GM21515 (cell line): Measurements from ENCODE around the gene NT5M.
"Not testable (repeated sequence)": the region's sequence is repeated elsewhere in the genome, so short reads cannot be mapped to it uniquely, and the experiment has no call there.

Experiments
- ATAC-seq: cut with Tn5 transposase; IDR thresholded peaks from one replicate; pipeline ENCODE4 v1.9.1; 2021; ENCODE audit not compliant: unreplicated experiment

NT5M gene

DNA sequence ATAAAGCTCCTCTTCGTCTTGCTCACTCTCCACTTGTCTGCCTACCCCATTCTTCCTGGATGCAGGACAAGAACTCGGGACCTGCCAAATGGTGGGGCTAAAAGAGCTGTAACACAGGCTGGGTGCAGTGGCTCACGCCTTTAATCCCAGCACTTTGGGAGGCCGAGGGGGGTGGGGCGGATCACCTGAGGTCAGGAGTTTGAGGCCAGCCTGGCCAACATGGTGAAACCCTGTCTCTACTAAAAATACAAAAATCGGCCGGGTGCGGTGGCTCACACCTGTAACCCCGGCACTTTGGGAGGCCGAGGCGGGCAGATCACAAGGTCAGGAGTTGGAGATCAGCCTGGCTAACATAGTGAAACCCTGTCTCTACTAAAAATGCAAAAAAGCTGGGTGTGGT, 1.5 kb upstream of the NT5M start:
- ATAC-seq, result not testable (repeated sequence)

DNA sequence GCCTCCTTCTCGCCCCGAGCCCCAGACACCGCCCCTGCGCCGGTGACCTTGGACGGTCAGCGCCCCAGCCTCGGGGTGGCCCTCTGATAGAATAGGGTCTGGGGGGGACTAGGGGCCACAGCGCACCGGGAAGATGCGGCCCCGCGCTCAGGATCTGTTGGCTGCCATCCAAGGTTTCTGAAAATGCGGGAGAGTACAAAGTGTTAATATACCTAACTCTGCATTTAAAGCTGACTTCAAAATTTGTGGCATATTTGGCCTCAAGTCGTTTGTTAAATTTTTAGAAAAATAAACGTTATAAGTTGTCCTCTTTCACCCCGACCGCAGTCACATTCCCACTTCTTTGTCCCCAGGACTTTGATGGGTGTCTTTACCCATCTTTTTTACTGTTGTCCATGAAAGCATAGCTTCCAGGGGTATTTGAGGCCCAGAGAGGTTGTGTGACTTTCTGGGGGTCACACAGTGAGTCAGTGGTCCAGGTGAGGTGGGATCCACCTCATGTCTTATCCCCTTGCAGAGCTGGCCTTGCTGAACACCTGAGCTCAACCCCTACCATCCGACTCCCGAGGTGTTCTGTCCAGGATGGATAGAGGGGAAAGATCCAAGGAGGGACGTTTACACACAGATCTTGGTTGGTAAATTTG, 796 bp downstream of the NT5M start:
- ATAC-seq, result no peak

GRCh38 chr17:17304521-17304985, 1.4 kb downstream of the NT5M start:
- ATAC-seq, result no peak

DNA sequence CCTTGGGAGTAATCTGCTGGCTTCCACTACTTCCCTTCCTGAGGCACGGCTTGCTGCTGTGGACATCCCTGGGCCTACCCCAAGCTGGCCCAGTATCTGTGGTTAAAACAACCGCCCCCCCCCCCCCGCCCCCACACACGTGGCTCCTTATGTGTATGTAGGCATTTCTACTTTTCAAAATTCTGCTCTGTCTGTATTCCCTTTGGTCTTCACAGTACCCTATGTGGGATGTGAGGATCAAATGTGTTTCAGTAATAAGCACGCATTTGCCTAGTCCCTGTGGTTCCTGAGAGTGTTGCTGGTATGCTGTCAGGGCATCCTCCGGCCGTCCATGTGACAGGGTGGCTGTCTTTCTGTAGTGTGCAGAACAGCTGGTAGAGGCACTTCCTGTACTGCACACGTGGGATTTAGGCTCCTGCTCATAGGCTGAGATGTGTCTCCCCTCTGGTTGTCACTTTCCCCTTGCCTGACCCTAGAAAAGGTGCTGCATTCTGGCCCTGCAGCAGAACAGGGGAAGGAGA, 2.2 kb downstream of the NT5M start:
- ATAC-seq, result peak; percentile 59

- ATAC-seq, result no peak
These were observed 6.2 kb downstream of the NT5M start for GRCh38 chr17:17309356-17309755.

DNA sequence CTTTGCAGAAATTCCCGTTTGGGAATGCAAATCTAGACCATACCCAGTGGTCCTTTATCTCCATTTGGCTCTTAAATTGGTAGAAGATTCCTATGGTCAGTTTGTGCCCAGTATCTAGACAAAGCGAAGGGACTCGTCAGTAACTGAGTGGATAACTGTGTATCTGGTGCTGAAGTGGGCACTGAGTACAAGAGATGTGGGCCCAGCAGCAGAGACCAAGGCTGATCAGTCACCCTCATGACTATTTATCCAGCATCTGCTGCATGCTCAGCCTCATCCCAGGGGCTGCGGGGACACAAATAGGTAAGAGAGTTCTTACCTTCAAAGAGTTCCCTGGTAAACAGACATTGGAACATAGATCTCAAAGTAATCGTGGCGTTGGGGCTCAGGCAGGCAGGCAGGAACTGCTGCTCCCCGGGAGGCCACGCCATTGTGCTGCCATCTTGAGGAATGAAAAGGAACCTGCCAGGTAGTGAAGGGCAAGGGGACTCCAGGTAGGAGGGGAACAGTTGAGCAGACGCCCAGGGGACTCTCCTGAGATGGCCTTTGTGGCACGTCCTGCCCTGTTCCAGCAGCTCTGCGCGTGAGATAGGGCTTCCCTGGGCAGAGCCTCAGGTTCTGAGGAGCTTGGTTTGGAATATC, 10.3 kb downstream of the NT5M start:
- ATAC-seq, result no peak

DNA sequence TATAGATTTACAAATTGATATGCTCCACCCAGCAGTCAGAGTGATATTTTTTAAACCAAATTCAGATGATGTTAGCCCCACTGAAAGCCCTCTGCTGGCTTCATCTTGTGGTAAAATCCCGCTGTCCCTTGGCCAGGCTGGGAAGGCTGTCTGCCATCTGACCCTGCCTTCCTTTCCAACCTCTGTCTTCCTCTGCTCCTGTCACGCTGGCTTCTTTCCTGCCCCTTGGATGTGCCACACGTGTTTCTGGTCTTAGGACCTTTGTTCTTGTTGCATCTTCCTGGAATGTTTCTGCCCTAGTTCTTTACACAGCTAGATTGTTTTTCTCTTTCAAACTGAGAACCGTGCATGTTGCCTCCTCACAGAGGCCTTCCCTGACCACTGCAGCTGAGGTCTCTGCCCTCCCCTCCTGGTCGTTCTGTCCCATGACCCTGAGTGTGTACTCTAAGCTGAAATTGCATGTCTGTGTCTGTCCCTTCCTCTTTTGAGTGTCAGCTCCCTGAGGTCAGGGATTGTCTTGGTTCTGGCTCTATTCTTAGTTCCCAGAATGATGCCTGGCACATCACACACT, 11.4 kb downstream of the NT5M start:
- ATAC-seq, result no peak

DNA sequence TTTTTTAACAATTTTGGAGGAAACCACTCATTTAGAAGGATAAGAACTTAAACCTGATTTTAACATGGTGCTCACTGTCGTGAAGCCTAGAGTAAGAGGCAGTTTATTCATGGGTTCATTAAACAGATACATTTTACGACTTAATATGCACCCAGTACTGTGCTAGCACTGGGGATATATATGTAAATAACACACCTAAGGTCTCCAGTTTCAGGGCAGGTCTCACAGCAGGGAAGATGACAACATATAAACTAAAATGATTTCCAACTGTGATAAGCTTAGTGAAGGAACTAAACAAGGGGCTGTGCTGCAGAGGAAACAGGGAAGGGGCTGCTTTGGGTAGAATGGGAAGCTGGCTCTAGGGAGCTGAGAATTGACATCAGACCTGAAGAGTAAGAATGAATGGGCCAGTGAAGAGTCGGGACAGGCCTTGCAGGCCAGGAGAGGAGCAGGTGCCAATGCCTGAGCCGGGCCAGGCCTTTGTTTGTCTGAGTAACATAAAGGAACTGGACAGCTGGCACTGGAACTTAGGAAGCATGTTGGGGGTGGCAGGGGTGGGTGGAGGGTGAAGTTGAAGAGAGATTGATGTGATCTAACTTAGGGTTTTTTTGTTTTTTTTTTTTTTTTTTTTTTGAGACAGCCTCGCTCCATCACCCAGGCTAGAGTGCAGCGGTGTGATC, 12.1 kb downstream of the NT5M start:
- no peak for ATAC-seq

GRCh38 chr17:17320188-17320910, 17.2 kb downstream of the NT5M start:
- ATAC-seq, result no peak

- ATAC-seq, result no peak
These were observed 17.7 kb downstream of the NT5M start for GRCh38 chr17:17320911-17321220.

GRCh38 chr17:17321356-17322025, 18.3 kb downstream of the NT5M start:
- ATAC-seq, result no peak

GRCh38 chr17:17322516-17323510, 19.6 kb downstream of the NT5M start:
- no peak for ATAC-seq

DNA sequence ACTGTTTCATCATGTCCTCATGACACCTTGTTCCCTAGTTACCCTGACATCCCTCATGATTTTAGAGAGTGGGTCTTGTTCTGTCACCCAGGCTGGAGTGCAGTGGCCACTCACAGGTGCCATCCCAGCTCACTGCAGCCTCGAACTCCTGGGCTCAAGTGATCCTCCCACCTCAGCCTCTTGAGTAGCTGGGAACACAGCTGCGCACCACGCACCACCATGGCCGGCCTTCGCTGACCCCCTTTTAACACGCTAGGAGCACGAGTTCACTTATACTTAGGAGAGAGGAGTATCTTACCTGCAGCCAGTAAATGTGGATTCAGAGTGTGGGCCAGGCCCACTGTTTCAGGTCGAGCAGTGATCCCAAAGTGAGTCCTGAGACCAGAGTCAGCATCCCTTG, 21.4 kb downstream of the NT5M start:
- ATAC-seq, result no peak

GRCh38 chr17:17325228-17325627, 22.1 kb downstream of the NT5M start:
- no peak for ATAC-seq

DNA sequence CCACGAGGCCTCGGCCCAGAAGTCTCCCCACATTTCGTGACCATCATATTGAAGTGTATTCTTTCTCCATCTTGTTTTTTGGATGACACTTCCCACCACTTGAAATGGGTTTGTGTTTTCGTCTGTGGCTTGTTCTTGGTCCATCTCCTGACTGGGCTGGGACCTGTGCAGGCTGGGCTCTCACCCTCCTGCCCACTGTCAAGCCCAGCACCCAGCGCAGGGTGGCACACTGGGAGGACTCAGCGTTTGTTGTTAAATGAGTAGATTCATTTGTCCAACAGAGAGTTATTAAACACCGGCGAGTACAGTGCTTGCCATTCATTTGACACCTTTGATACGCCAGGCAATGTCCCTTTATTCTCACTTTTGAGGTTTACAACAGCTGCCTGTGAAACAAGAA, 22.6 kb downstream of the NT5M start:
- ATAC-seq, result no peak

DNA sequence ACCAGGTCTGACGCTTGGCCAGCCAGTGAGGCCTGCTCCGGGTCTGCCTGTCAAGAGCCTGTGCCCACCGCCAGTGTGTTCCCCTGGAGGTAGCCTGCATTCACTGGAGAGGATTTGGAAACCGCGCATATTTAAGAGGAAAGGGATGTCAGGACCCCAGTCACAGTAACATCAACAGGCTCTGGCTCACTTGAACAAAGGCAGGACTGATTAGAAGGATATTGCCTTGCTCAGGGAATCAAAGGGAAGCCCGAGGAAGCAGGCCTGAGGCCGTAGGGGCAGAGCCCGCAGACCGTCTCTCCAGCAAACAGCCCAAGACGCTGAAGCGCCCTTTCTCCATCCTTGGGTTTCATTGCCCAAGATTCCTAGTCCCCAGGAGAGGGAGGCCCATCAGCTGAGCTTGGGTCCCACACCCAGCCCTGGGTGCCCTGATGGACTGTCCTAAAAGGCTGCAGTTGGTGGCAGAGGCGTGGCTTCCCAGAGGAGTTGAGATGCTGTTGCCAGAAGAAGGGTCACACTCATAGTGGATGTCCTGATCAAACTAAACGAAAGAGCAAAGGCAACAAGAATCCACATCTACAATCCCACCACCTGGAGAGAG, 23.2 kb downstream of the NT5M start:
- ATAC-seq, result no peak

DNA sequence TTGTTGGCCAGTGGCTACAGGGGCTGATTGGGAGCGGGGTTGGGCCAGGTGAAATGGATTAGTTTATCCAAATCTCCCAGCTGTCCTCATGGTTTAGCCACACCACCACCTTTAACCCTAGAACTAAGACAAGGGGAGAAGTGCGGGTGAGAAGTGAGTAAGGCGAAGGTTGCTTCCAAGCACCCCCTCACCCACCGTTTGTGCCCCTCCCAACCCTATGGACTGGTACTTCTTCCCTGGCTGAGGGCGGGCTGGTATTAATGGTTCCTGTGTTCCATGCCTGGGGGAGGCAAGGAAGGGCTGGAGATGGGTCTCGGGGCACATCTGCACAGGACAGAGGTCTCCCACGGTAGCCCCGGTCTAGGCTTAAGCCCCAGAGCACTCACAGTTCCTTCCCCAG, 25.1 kb downstream of the NT5M start:
- ATAC-seq, result no peak

DNA sequence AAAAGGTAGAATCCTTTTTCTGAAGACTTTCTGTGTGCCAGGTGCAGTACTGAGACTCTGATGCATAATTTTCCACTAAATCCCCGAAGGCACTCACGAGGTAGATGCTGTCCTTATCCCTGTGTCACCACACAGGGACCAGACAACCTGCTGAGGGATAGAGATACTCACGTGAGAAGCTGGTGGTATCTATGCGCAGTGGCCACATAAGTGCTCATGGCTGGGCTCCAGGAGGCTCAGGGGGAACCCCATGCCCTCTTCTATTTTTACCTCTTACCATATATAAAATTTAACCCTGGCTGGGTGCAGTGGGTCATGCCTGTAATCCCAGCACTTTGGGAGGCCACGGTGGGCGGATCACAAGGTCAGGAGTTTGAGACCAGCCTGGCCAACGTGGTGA, 38.3 kb downstream of the NT5M start:
- ATAC-seq, result no peak
